ENCODE data around the gene LGALS14. TPM values are rescaled to one million over a fixed set of nuclear protein-coding genes. Genes with fewer than 3 reads are reported as not detected.
A peak's percentile ranks its signal among the peaks of the same experiment; 100 is the strongest.
"Not testable (repeated sequence)": the region's sequence is repeated elsewhere in the genome, so short reads cannot be mapped to it uniquely, and the experiment has no call there.

Gene LGALS14
- total and polyA plus RNA-seq, 5 experiments from 2014 or later: not detected

DNA sequence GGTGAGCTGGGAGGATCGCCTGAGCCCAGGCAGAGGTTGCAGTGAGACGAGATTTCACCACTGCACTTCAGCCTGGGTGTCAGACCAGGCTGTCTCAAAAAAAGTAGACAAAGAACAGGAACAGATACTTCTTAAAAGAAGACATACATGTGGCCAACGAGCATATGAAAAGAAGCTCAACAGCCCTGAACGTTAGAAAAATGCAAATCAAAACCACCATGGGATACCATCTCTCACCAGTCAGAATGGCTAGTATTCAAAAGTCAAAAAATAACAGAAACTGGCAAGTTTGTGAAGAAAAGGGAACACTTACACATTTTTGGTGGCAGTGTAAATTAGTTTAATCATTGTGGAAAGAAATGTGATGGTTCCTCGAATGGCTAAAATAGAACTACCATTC, 3.0 kb upstream of the LGALS14 start:
- POLR2A ChIA-PET: interaction anchor here (0.6 kb wide), 1 partner anchor 12 kb away, joined by 4 read pairs; no protein-coding TSS in a partner anchor
- H3K9me3 Mint-ChIP-seq: peaks cover 0 to 9% (median 0%) of the 10 kb centered on the region in 9 donors
- H3K4me1 Mint-ChIP-seq: peaks cover 7 to 20% (median 11%) of the 10 kb centered on the region in 4 donors
- H3K4me3 Mint-ChIP-seq: no peak overlapping the region
- no peak for DNase-seq
- H3K27me3 Mint-ChIP-seq: peaks cover 6 to 39% (median 32%) of the 10 kb centered on the region in 5 donors
- no peak for ATAC-seq
- no peak overlapping the region for H3K27ac Mint-ChIP-seq
- no peaks in the 10 kb centered on the region for H3K36me3 Mint-ChIP-seq

DNA sequence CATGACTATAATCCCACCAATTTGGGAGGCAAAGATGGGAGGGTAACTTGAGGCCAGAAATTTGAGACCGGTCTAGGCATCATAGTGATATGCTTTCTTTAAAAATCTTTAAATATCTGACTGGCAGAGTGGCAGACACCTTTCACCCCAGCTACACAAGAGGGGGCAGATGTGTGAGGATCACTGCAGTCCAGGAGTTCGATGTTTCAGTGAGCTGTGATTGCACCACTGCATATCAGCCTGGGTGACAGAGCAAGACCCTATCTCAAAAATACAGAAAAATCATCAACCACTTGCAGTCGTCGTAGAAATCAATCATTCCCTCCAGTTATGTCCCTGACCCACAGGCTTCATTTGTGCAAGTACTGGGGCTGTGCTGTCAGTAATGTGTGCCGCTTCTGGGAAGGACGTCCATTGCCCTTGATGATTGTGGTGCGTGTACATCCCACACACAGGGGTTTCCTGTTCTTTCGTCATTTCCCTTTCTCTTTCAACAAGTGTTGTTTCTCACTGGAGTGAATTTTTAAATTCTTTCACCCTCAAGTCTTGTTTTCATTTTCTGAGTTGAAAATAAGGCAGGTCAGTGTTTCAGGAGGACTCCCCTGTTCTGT, 1.4 kb downstream of the LGALS14 start:
- peak overlapping the region in 7 of 10 donors; percentile 24 to 69 (median 43) for H3K4me3 Mint-ChIP-seq
- H3K27ac Mint-ChIP-seq: peak overlapping the region in 6 of 10 donors; percentile 17 to 87 (median 54)
- peaks cover 0 to 8% (median 5%) of the 10 kb centered on the region in 3 donors for H3K36me3 Mint-ChIP-seq
- H3K27me3 Mint-ChIP-seq: peaks cover 0 to 8% (median 4%) of the 10 kb centered on the region in 5 donors
- DNase-seq (peak in 2 of 10 donors; percentile 12 to 16), ATAC-seq (peak in 1 of 2 donors; percentile 78)
- peaks cover 11 to 27% (median 14%) of the 10 kb centered on the region in 4 donors for H3K4me1 Mint-ChIP-seq
- POLR2A ChIA-PET: no interaction called here
- peaks cover 0 to 9% (median 0%) of the 10 kb centered on the region in 9 donors for H3K9me3 Mint-ChIP-seq

DNA sequence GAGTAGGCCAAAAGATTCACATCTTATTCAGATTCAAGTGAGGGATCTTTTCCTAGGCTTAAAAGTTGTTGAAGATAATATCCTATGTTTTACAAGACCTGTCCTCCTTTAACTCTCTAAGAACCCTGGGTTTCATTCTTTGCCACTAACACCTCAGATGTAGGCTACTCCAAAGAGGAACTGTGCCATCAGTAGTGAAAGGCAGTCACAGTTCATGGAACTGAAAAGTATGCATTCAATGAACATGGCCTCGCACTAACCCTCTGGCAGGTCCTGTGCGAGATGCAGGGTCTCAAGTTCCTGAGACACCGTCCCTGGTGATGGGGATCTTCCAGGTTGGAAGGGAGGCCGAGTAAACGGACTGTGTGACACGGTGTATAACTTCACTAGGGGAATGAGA, 4.3 kb downstream of the LGALS14 start:
- no peak for ATAC-seq
- peaks cover 11 to 27% (median 14%) of the 10 kb centered on the region in 4 donors for H3K4me1 Mint-ChIP-seq
- POLR2A ChIA-PET: no interaction called here
- H3K4me3 Mint-ChIP-seq: no peak overlapping the region
- no peak for DNase-seq
- peaks cover 0 to 8% (median 5%) of the 10 kb centered on the region in 3 donors for H3K36me3 Mint-ChIP-seq
- peaks cover 0 to 11% (median 4%) of the 10 kb centered on the region in 9 donors for H3K9me3 Mint-ChIP-seq
- H3K27me3 Mint-ChIP-seq: peaks cover 0 to 3% (median 3%) of the 10 kb centered on the region in 5 donors
- no peak overlapping the region for H3K27ac Mint-ChIP-seq

- POLR2A ChIA-PET: no interaction called here
- Mint-ChIP-seq H3K9me3 (peaks cover 0 to 13% (median 4%) of the 10 kb centered on the region in 9 donors), H3K36me3 (peaks cover 0 to 8% (median 5%) of the 10 kb centered on the region in 3 donors), H3K4me1 (peaks cover 11 to 27% (median 14%) of the 10 kb centered on the region in 4 donors), H3K27ac (no peak overlapping the region), H3K4me3 (no peak overlapping the region), H3K27me3 (peaks cover 0 to 7% (median 3%) of the 10 kb centered on the region in 5 donors)
- DNase-seq (no peak), ATAC-seq (no peak)
Observed at GRCh38 chr19:39709026-39709872, 5.0 kb downstream of the LGALS14 start.

DNA sequence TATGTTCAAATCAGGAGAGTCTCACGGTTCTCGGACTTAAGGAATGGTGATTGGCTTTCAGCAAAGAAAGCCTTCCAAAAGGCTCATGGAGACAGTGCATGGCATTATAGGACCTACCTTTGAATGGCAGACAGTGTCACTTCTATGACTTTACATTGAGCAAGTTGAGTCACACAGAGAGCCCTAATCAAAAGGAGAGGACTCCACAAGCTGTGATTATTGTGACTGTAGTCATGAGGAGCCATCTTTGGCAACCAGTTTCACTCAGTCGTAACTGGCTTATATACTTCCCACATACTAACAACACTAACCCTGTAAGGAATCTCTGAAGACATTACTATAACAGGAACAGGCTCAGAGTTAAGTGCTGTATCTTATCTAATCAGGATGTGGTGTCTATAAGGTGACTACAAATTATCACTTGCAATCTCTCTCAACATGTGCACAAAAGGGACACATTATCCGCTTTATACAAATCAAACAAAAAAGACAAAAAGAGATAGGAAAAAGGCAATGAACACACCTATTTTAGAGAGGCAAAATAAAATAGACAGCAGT, 6.1 kb downstream of the LGALS14 start:
- no peak for ATAC-seq
- H3K4me1 Mint-ChIP-seq: peaks cover 8 to 16% (median 10%) of the 10 kb centered on the region in 4 donors
- peak overlapping the region in 1 of 10 donors; percentile 6 for H3K27ac Mint-ChIP-seq
- H3K27me3 Mint-ChIP-seq: peaks cover 5 to 10% (median 6%) of the 10 kb centered on the region in 5 donors
- no peak overlapping the region for H3K4me3 Mint-ChIP-seq
- no peak for DNase-seq
- H3K36me3 Mint-ChIP-seq: peaks cover 0 to 8% (median 5%) of the 10 kb centered on the region in 3 donors
- POLR2A ChIA-PET: no interaction called here
- H3K9me3 Mint-ChIP-seq: peaks cover 0 to 11% (median 4%) of the 10 kb centered on the region in 9 donors

DNA sequence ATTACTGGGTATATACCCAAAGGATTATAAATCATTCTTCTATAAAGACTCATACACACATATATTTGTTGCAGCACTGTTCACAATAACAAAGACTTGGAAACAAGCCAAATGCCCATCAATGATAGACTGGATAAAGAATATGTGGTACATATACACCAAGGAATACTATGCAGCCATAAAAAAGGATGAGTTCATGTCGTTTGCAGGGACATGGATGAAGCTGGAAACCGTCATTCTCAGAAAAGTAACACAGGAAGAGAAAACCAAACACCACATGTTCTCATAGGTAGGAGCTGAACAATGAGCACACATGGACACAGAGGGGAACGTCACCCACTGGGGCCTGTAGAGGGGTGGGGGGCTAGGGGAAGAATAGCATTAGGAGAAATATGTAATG, 15.9 kb downstream of the LGALS14 start:
- ATAC-seq, H3K4me3 Mint-ChIP-seq, H3K27ac Mint-ChIP-seq, POLR2A ChIA-PET, DNase-seq, H3K36me3 Mint-ChIP-seq, H3K4me1 Mint-ChIP-seq: not testable (repeated sequence)
- Mint-ChIP-seq H3K27me3 (peaks cover 24 to 71% (median 53%) of the 10 kb centered on the region in 5 donors), H3K9me3 (peaks cover 0 to 11% (median 0%) of the 10 kb centered on the region in 9 donors)

GRCh38 chr19:39725995-39726394, 21.7 kb downstream of the LGALS14 start:
- ATAC-seq: no peak
- POLR2A ChIA-PET: no interaction called here
- no peak for DNase-seq
- Mint-ChIP-seq H3K4me1 (no peaks in the 10 kb centered on the region), H3K27ac (no peak overlapping the region), H3K36me3 (no peaks in the 10 kb centered on the region), H3K9me3 (no peaks in the 10 kb centered on the region), H3K4me3 (no peak overlapping the region), H3K27me3 (peaks cover 20 to 67% (median 43%) of the 10 kb centered on the region in 5 donors)

- Mint-ChIP-seq H3K27ac (no peak overlapping the region), H3K27me3 (peaks cover 15 to 63% (median 39%) of the 10 kb centered on the region in 5 donors), H3K9me3 (peaks cover 0 to 4% (median 0%) of the 10 kb centered on the region in 9 donors), H3K36me3 (no peaks in the 10 kb centered on the region), H3K4me3 (no peak overlapping the region), H3K4me1 (no peaks in the 10 kb centered on the region)
- ATAC-seq (no peak), DNase-seq (no peak)
- POLR2A ChIA-PET: no interaction called here
Observed at GRCh38 chr19:39727070-39727800, 23.0 kb downstream of the LGALS14 start.

- no peak for DNase-seq
- no peaks in the 10 kb centered on the region for H3K4me1 Mint-ChIP-seq
- peaks cover 0 to under 1% (median 0%) of the 10 kb centered on the region in 3 donors for H3K36me3 Mint-ChIP-seq
- H3K27ac Mint-ChIP-seq: no peak overlapping the region
- H3K9me3 Mint-ChIP-seq: peaks cover 0 to 5% (median 0%) of the 10 kb centered on the region in 9 donors
- POLR2A ChIA-PET: no interaction called here
- peaks cover 13 to 55% (median 31%) of the 10 kb centered on the region in 5 donors for H3K27me3 Mint-ChIP-seq
- no peak for ATAC-seq
- H3K4me3 Mint-ChIP-seq: no peak overlapping the region
Observed at GRCh38 chr19:39728040-39728439, 23.8 kb downstream of the LGALS14 start.

GRCh38 chr19:39729594-39729993, 25.3 kb downstream of the LGALS14 start:
- H3K4me3 Mint-ChIP-seq: no peak overlapping the region
- ATAC-seq (no peak), DNase-seq (no peak)
- H3K36me3 Mint-ChIP-seq: peaks cover 0 to 2% (median 0%) of the 10 kb centered on the region in 3 donors
- peaks cover 13 to 40% (median 26%) of the 10 kb centered on the region in 5 donors for H3K27me3 Mint-ChIP-seq
- POLR2A ChIA-PET: no interaction called here
- H3K27ac Mint-ChIP-seq: no peak overlapping the region
- H3K4me1 Mint-ChIP-seq: no peaks in the 10 kb centered on the region
- H3K9me3 Mint-ChIP-seq: peaks cover 0 to 6% (median 0%) of the 10 kb centered on the region in 9 donors

- peaks cover 0 to 6% (median 0%) of the 10 kb centered on the region in 9 donors for H3K9me3 Mint-ChIP-seq
- H3K27ac Mint-ChIP-seq: no peak overlapping the region
- peaks cover 11 to 33% (median 22%) of the 10 kb centered on the region in 5 donors for H3K27me3 Mint-ChIP-seq
- H3K4me3 Mint-ChIP-seq: no peak overlapping the region
- DNase-seq (no peak), ATAC-seq (no peak)
- POLR2A ChIA-PET: no interaction called here
- peaks cover 0 to 3% (median 0%) of the 10 kb centered on the region in 4 donors for H3K4me1 Mint-ChIP-seq
- peaks cover 0 to 2% (median 0%) of the 10 kb centered on the region in 3 donors for H3K36me3 Mint-ChIP-seq
Observed at GRCh38 chr19:39731685-39732084, 27.4 kb downstream of the LGALS14 start.

DNA sequence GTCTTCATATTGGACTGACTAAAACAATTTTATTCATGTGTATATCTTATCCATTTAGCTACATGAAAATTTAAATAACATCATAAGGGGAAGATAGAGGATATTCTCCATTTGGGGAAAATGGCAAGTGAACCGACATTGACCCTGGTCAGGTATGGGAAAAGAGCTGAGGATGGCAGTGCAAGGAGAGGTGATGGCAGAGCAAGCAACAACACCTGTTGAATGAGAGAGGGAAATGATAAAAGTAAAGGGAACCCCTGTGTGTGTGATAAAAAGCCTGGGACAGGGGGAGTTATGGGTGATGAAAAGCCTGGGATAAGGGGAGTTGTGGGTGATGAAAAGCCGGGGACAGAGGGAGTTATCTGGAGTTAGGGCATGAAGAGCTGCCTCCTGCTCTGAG, 29.6 kb downstream of the LGALS14 start:
- DNase-seq (no peak), ATAC-seq (no peak)
- Mint-ChIP-seq H3K4me3 (no peak overlapping the region), H3K36me3 (peaks cover 0 to 2% (median 0%) of the 10 kb centered on the region in 3 donors), H3K4me1 (peaks cover 0 to 3% (median 0%) of the 10 kb centered on the region in 4 donors), H3K27ac (no peak overlapping the region), H3K9me3 (peaks cover 0 to 6% (median 0%) of the 10 kb centered on the region in 9 donors), H3K27me3 (peaks cover 6 to 34% (median 17%) of the 10 kb centered on the region in 5 donors)
- POLR2A ChIA-PET: no interaction called here

Measured in naive thymus-derived CD8-positive, alpha-beta T cell (primary cell).